Fibroblast of lung (primary cell): ENCODE results near the gene EAF2. TPM values are rescaled to one million over a fixed set of nuclear protein-coding genes. Genes with fewer than 3 reads are reported as not detected.

ENCODE experiments used
- DNase-seq, 2 donors: peaks; one replicate each; pipeline versions ENCODE4 v3.0.0 to v3.0.0-alpha.2; 2010; ENCODE audit warnings: low read depth in 2 of 2
- H2AFZ ChIP-seq: 2 replicates; pipeline ENCODE4 v1.5.1; 2012; ENCODE audit warnings: low read length, control low read depth, inconsistent platforms
- H3K27ac ChIP-seq: 2 replicates; pipeline ENCODE4 v1.5.1; 2011; ENCODE audit warnings: low read length, control low read depth; ENCODE audit not compliant: insufficient read depth
- H3K27me3 ChIP-seq: 2 replicates; pipeline ENCODE4 v1.5.1; 2011; ENCODE audit warnings: mild to moderate bottlenecking, low read length; ENCODE audit not compliant: control insufficient read depth, insufficient read depth
- H3K36me3 ChIP-seq: 2 replicates; pipeline ENCODE4 v1.5.1; 2011; ENCODE audit warnings: low read length; ENCODE audit not compliant: control insufficient read depth, insufficient read depth
- H3K4me1 ChIP-seq: 2 replicates; pipeline ENCODE4 v1.5.1; 2011; ENCODE audit warnings: low read length; ENCODE audit not compliant: control insufficient read depth, insufficient read depth; ENCODE audit errors: extremely low read depth
- H3K4me2 ChIP-seq: 2 replicates; pipeline ENCODE4 v1.5.1; 2011; ENCODE audit warnings: low read length, control low read depth; ENCODE audit not compliant: insufficient read depth; ENCODE audit errors: extremely low read depth
- H3K4me3 ChIP-seq, 4 experiments: fragments of 200-600 bp in 1 of 4; sonication (generic) in 1 of 4; replicated peaks in 1 of 4; 2 replicates each; pipeline ENCODE4 v1.5.1; 2011 to 2016; ENCODE audit warnings: low read length in 4 of 4, low read depth in 3 of 4, mild to moderate bottlenecking in 3 of 4, control low read depth in 2 of 4, inconsistent platforms in 1 of 4, mixed read lengths in 1 of 4; ENCODE audit not compliant: insufficient read depth in 1 of 4; ENCODE audit errors: control extremely low read depth in 1 of 4
- H3K79me2 ChIP-seq: 2 replicates; pipeline ENCODE4 v1.5.1; 2012; ENCODE audit warnings: mild to moderate bottlenecking, low read length, inconsistent platforms; ENCODE audit not compliant: control insufficient read depth, insufficient read depth
- H3K9ac ChIP-seq: 2 replicates; pipeline ENCODE4 v1.5.1; 2011; ENCODE audit warnings: mild to moderate bottlenecking, low read length, control low read depth; ENCODE audit not compliant: insufficient read depth
- H3K9me3 ChIP-seq: 2 replicates; pipeline ENCODE4 v1.5.1; 2012; ENCODE audit warnings: low read depth, low read length; ENCODE audit not compliant: control insufficient read depth, insufficient read depth
- H4K20me1 ChIP-seq: 2 replicates; pipeline ENCODE4 v1.5.1; 2011; ENCODE audit warnings: low read length; ENCODE audit not compliant: control insufficient read depth, insufficient read depth; ENCODE audit errors: extremely low read depth
- EZH2 ChIP-seq: IDR thresholded peaks from 2 replicates; pipeline ENCODE4 v1.5.1; 2012; ENCODE audit warnings: low read length, control low read depth, mild to moderate bottlenecking; ENCODE audit errors: missing control alignments
- polyA plus RNA-seq, 2 donors: library from polyadenylated mRNA; depleted of rRNA in 1 of 2; stranded (reverse) in 1 of 2; unstranded in 1 of 2; fragments of >200 nt; gene quantifications; 2 replicates each; pipeline ENCODE4 v1.2.1, GENCODE V29; 2011 to 2012; ENCODE audit warnings: missing spikeins in 1 of 2
- total RNA-seq: library from RNA; depleted of rRNA; stranded (reverse); fragments of >200 nt; gene quantifications from 2 replicates; pipeline ENCODE4 v1.2.1, GENCODE V29; 2014
- TF ChIP-seq, protein P1 (sequence below), 2 donors: IDR thresholded peaks in 1 of 2; conservative IDR thresholded peaks in 1 of 2; 1 replicate in 1 of 2; 2 replicates in 1 of 2; pipeline ENCODE4 v1.5.1; 2011 to 2012; ENCODE audit warnings: low read length in 2 of 2, control low read depth in 1 of 2, inconsistent platforms in 1 of 2, low read depth in 1 of 2, mild to moderate bottlenecking in 1 of 2

Gene EAF2
- total and polyA plus RNA-seq, 2 donors (not counting 1 experiment from before 2014, with no cell fraction given), result 0.52 to 2.1 TPM

DNA sequence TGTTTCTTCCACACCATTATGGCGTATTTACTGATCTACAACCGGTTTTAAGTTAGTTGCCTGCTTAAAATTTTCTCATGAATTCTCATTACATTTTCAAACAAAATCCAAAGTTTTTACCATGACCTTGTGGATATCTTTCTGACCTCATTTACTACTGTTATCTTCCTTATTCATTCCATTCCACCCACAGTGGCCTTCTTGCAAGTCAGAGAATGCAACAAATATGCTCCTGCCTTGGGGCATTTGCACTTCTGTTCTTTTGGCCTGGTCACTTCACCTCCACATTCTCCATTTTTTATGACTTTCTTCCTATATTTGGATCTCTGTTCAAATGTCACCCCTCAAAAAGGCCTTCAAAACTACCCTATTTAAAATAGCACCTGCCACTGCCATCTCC lies 50.4 kb downstream of the EAF2 start:
- H2AFZ ChIP-seq, result no peak overlapping the region
- no peak overlapping the region for H3K27ac ChIP-seq
- TF ChIP-seq, protein P1, sequence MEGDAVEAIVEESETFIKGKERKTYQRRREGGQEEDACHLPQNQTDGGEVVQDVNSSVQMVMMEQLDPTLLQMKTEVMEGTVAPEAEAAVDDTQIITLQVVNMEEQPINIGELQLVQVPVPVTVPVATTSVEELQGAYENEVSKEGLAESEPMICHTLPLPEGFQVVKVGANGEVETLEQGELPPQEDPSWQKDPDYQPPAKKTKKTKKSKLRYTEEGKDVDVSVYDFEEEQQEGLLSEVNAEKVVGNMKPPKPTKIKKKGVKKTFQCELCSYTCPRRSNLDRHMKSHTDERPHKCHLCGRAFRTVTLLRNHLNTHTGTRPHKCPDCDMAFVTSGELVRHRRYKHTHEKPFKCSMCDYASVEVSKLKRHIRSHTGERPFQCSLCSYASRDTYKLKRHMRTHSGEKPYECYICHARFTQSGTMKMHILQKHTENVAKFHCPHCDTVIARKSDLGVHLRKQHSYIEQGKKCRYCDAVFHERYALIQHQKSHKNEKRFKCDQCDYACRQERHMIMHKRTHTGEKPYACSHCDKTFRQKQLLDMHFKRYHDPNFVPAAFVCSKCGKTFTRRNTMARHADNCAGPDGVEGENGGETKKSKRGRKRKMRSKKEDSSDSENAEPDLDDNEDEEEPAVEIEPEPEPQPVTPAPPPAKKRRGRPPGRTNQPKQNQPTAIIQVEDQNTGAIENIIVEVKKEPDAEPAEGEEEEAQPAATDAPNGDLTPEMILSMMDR (conservative IDR thresholded peaks at IDR 0.05 in 1 of 2, IDR thresholded peaks at IDR 0.05 in 1 of 2; ENCODE audit: low read depth in 1 of 2, low read length in 2 of 2), result no peak
- no peak for TF ChIP-seq EZH2
- H3K79me2 ChIP-seq, result no peaks in the 10 kb centered on the region
- no peak overlapping the region for H3K9ac ChIP-seq
- peak in 1 of 2 donors; percentile 64 for DNase-seq
- no peak overlapping the region for H3K4me3 ChIP-seq
- no peak overlapping the region for H3K4me2 ChIP-seq
- H4K20me1 ChIP-seq, result no peaks in the 10 kb centered on the region
- no peaks in the 10 kb centered on the region for H3K9me3 ChIP-seq
- H3K4me1 ChIP-seq, result no peaks in the 10 kb centered on the region
- no peaks in the 10 kb centered on the region for H3K36me3 ChIP-seq
- H3K27me3 ChIP-seq, result no peaks in the 10 kb centered on the region

GRCh38 chr3:121894301-121894990 lies 59.4 kb downstream of the EAF2 start, which contains the start of gene SLC15A2:
Gene SLC15A2 (plus strand): TSS chr3:121894401. CDS start chr3:121894477, 76 bp downstream.
- H4K20me1 ChIP-seq, result no peaks in the 10 kb centered on the region
- no peaks in the 10 kb centered on the region for H3K79me2 ChIP-seq
- H3K27me3 ChIP-seq, result no peaks in the 10 kb centered on the region
- H3K27ac ChIP-seq, result no peak within 1 kb of the TSS
- H3K4me1 ChIP-seq, result no peaks in the 10 kb centered on the region
- H3K4me3 ChIP-seq, result no peak within 1 kb of the TSS
- H3K4me2 ChIP-seq, result no peak within 1 kb of the TSS
- H2AFZ ChIP-seq, result no peak within 1 kb of the TSS
- no peak within 1 kb of the TSS for H3K9ac ChIP-seq
- H3K36me3 ChIP-seq, result no peaks in the 10 kb centered on the region
- H3K9me3 ChIP-seq, result no peaks in the 10 kb centered on the region
- DNase-seq, result peak in 1 of 2 donors; percentile 50
- TF ChIP-seq, protein P1 (conservative IDR thresholded peaks at IDR 0.05 in 1 of 2, IDR thresholded peaks at IDR 0.05 in 1 of 2; ENCODE audit: low read depth in 1 of 2, low read length in 2 of 2), result no peak
- no peak for TF ChIP-seq EZH2

DNA sequence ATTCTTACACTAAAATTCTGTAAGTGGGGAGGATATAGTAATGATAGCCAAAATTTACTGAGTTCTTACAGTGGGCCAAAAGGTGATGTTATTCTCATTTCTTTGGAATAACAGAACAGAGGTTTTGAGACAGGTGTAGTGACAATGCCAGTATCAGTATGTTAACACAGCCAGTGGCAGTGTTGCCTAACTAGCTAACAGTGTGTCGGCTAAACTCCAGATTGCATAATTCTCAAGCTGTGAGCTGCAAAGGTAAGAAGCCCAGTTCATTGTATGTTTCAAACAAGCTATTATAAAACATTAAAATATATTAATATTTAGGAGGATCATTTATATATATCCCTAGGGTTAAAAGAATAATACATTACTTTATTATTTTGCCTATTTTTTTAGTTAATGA lies 60.1 kb downstream of the EAF2 start:
- Histone ChIP-seq H3K4me2 (no peak overlapping the region), H3K27me3 (no peaks in the 10 kb centered on the region), H3K9me3 (no peaks in the 10 kb centered on the region), H3K79me2 (no peaks in the 10 kb centered on the region), H3K4me1 (no peaks in the 10 kb centered on the region), H4K20me1 (no peaks in the 10 kb centered on the region), H3K9ac (no peak overlapping the region), H3K36me3 (no peaks in the 10 kb centered on the region), H3K4me3 (no peak overlapping the region), H3K27ac (no peak overlapping the region), H2AFZ (no peak overlapping the region)
- TF ChIP-seq, protein P1 (conservative IDR thresholded peaks at IDR 0.05 in 1 of 2, IDR thresholded peaks at IDR 0.05 in 1 of 2; ENCODE audit: low read depth in 1 of 2, low read length in 2 of 2), result no peak
- no peak for TF ChIP-seq EZH2
- no peak for DNase-seq
